ENCODE data around the gene LRP10.

DNA sequence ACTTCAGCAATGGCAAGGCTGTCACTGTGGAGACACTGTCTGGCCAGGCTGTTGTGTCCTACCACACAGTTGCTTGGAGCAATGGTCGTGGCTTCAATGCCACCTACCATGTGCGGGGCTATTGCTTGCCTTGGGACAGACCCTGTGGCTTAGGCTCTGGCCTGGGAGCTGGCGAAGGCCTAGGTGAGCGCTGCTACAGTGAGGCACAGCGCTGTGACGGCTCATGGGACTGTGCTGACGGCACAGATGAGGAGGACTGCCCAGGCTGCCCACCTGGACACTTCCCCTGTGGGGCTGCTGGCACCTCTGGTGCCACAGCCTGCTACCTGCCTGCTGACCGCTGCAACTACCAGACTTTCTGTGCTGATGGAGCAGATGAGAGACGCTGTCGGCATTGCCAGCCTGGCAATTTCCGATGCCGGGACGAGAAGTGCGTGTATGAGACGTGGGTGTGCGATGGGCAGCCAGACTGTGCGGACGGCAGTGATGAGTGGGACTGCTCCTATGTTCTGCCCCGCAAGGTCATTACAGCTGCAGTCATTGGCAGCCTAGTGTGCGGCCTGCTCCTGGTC, 4.3 kb downstream of the LRP10 start:
- TF ChIP-seq, protein P1, sequence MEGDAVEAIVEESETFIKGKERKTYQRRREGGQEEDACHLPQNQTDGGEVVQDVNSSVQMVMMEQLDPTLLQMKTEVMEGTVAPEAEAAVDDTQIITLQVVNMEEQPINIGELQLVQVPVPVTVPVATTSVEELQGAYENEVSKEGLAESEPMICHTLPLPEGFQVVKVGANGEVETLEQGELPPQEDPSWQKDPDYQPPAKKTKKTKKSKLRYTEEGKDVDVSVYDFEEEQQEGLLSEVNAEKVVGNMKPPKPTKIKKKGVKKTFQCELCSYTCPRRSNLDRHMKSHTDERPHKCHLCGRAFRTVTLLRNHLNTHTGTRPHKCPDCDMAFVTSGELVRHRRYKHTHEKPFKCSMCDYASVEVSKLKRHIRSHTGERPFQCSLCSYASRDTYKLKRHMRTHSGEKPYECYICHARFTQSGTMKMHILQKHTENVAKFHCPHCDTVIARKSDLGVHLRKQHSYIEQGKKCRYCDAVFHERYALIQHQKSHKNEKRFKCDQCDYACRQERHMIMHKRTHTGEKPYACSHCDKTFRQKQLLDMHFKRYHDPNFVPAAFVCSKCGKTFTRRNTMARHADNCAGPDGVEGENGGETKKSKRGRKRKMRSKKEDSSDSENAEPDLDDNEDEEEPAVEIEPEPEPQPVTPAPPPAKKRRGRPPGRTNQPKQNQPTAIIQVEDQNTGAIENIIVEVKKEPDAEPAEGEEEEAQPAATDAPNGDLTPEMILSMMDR (IDR thresholded peaks at IDR 0.05): no peak
- TF ChIP-seq EZH2 (IDR thresholded peaks at IDR 0.05; ENCODE audit: borderline replicate concordance, insufficient read depth, low read depth, low read length, poor library complexity, severe bottlenecking): no peak
